GM23248 (cell line): ENCODE measurements around the gene KANK3. TPM values are rescaled to one million over a fixed set of nuclear protein-coding genes. Genes with fewer than 3 reads are reported as not detected.
"Not testable (repeated sequence)": the region's sequence is repeated elsewhere in the genome, so short reads cannot be mapped to it uniquely, and the experiment has no call there.

Experiments used
- DNase-seq: peaks from one replicate; pipeline ENCODE4 v3.0.0-alpha.2; 2015
- H2AFZ ChIP-seq: fragments of 200-600 bp; sonication (generic); 2 replicates; pipeline ENCODE4 v1.6.1; 2016; ENCODE audit warnings: antibody characterized with exemption
- H3F3A ChIP-seq: fragments of 200-600 bp; sonication (generic); 2 replicates; pipeline ENCODE4 v1.6.1; 2016; ENCODE audit warnings: mild to moderate bottlenecking, antibody characterized with exemption, mixed run types; ENCODE audit not compliant: insufficient read depth
- H3K27ac ChIP-seq: fragments of 200-600 bp; sonication (generic); 2 replicates; pipeline ENCODE4 v1.5.1; 2016; ENCODE audit warnings: mild to moderate bottlenecking
- H3K27me3 ChIP-seq: fragments of 200-600 bp; sonication (generic); replicated peaks from 2 replicates; pipeline ENCODE4 v1.6.1; 2016; ENCODE audit warnings: mild to moderate bottlenecking; ENCODE audit not compliant: insufficient read depth
- H3K36me3 ChIP-seq: fragments of 200-600 bp; sonication (generic); 2 replicates; pipeline ENCODE4 v1.6.1; 2016; ENCODE audit warnings: low read depth, mild to moderate bottlenecking
- H3K4me1 ChIP-seq: fragments of 200-600 bp; sonication (generic); 2 replicates; pipeline ENCODE4 v1.6.1; 2016; ENCODE audit warnings: mild to moderate bottlenecking; ENCODE audit not compliant: insufficient read depth
- H3K4me2 ChIP-seq: fragments of 200-600 bp; sonication (generic); one replicate; pipeline ENCODE4 v1.6.1; 2016; ENCODE audit warnings: mild to moderate bottlenecking; ENCODE audit not compliant: unreplicated experiment
- H3K4me3 ChIP-seq: fragments of 200-600 bp; sonication (generic); 2 replicates; pipeline ENCODE4 v1.5.1; 2016; ENCODE audit warnings: mild to moderate bottlenecking
- H3K79me2 ChIP-seq: fragments of 200-600 bp; sonication (generic); 2 replicates; pipeline ENCODE4 v1.6.1; 2016; ENCODE audit warnings: mild to moderate bottlenecking; ENCODE audit not compliant: insufficient read depth
- H3K9ac ChIP-seq: fragments of 200-600 bp; sonication (generic); 2 replicates; pipeline ENCODE4 v1.6.1; 2016; ENCODE audit warnings: mild to moderate bottlenecking
- H3K9me2 ChIP-seq: fragments of 200-600 bp; sonication (generic); 2 replicates; pipeline ENCODE4 v1.6.1; 2016; ENCODE audit warnings: mixed run types, mild to moderate bottlenecking, moderate library complexity; ENCODE audit not compliant: insufficient read depth
- H3K9me3 ChIP-seq: fragments of 200-600 bp; sonication (generic); one replicate; pipeline ENCODE4 v1.6.1; 2017; ENCODE audit warnings: low read depth
- H4K20me1 ChIP-seq: fragments of 200-600 bp; sonication (generic); 2 replicates; pipeline ENCODE4 v1.6.0; 2016; ENCODE audit not compliant: insufficient read depth
- EZH2 ChIP-seq: fragments of 200-600 bp; sonication (generic); IDR thresholded peaks from 2 replicates; pipeline ENCODE4 v1.6.1; 2018; ENCODE audit warnings: antibody characterized with exemption, mild to moderate bottlenecking; ENCODE audit not compliant: insufficient read depth, poor library complexity, severe bottlenecking
- EZH2phosphoT487 ChIP-seq: fragments of 200-600 bp; sonication (generic); IDR thresholded peaks from 2 replicates; pipeline ENCODE4 v1.6.1; 2018; ENCODE audit warnings: antibody characterized with exemption, moderate library complexity, mild to moderate bottlenecking, low read depth; ENCODE audit not compliant: insufficient read depth
- WGBS, 2 experiments: methylation state at CpG; one replicate each; pipeline ENCODE4 v1.1.6; 2015 to 2017; ENCODE audit warnings: low lambda C conversion rate in 2 of 2, low coverage in 1 of 2; ENCODE audit errors: missing lambda C conversion rate in 2 of 2; 5-methylcytosine and 5-hydroxymethylcytosine counted together
- in situ Hi-C: fragments of 300-500 bp; cut with MboI; formaldehyde crosslinking; loops from 2 replicates; pipeline ENCODE4 v1.15.0; 2020
- polyA plus RNA-seq: library from polyadenylated mRNA; unstranded; fragments of >200 nt; fragmentation: Nextera tagmentation; extraction: Ambion mirVana; gene quantifications from 2 replicates; pipeline ENCODE4 v1.2.1, GENCODE V29; 2016
- total RNA-seq: library from RNA; depleted of rRNA; stranded (reverse); fragments of >200 nt; shearing (Covaris generic); gene quantifications from 2 replicates; pipeline ENCODE4 v1.2.3, GENCODE V29; 2014

Gene KANK3
- total and polyA plus RNA-seq, 2 experiments from 2014 or later: 0.11 TPM; not detected in 1

DNA sequence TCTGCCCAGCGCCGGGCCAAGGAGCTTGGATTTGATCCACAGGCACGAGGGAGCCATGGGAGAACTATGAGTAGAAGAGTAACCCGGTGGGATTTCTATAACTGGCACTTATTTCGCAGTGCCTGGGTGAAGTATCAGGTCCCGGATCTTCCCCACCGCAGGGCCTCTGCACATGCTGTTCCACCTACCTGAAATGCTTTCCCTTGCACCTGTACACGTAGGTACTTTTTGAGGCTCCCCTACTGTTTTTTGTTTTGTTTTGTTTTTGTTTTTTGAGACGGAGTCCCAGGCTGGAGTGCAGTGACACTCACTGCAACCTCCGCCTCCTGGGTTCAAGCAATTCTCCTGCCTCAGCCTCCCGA is 402 bp upstream of the KANK3 start:
- 36 to 37% methylated on average over 11 of the region's 11 CpGs for WGBS, 2 experiments
- no peaks in the 10 kb centered on the region for H3K79me2 ChIP-seq
- no peaks in the 10 kb centered on the region for H3K9me2 ChIP-seq
- H3K36me3 ChIP-seq: no peaks in the 10 kb centered on the region
- H3K27ac ChIP-seq: no peak overlapping the region
- no peaks in the 10 kb centered on the region for H3K9me3 ChIP-seq
- H3F3A ChIP-seq: no peaks in the 10 kb centered on the region
- in situ Hi-C loops: no loop called here
- H3K9ac ChIP-seq: no peak overlapping the region
- peak overlapping the region; percentile 44 for H3K4me3 ChIP-seq
- TF ChIP-seq EZH2 (no peak), EZH2phosphoT487 (no peak)
- no peak overlapping the region for H3K4me2 ChIP-seq
- peaks cover 12% of the 10 kb centered on the region for H3K27me3 ChIP-seq
- no peaks in the 10 kb centered on the region for H3K4me1 ChIP-seq
- H2AFZ ChIP-seq: peak overlapping the region; percentile 59; the same call in 1 of the 2 replicates
- H4K20me1 ChIP-seq: no peaks in the 10 kb centered on the region
- no peak for DNase-seq

DNA sequence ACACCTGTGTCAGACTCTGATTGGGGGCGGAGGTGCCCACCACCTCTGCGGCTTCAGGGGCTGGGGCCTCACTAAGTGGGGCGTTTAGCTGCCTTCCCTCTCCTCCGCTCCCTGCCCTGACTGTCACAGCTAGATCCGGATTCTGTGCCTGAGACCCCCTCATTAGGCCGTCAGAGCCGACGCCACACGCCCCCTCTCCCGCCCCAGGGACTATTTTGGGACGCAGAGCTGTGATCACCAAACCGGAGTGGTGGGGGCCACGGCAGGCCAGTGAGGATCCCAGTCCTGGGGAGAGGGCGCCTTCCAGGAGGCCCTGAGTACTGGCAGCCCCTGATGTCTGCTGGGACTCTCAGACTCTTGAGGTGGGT is 762 bp downstream of the KANK3 start:
- Histone ChIP-seq H3K36me3 (no peaks in the 10 kb centered on the region), H3K27me3 (peaks cover 12% of the 10 kb centered on the region), H2AFZ (no peak overlapping the region), H3K4me1 (no peaks in the 10 kb centered on the region), H4K20me1 (no peaks in the 10 kb centered on the region), H3K9ac (no peak overlapping the region), H3K79me2 (no peaks in the 10 kb centered on the region), H3K27ac (no peak overlapping the region), H3K4me3 (no peak overlapping the region), H3F3A (no peaks in the 10 kb centered on the region), H3K4me2 (no peak overlapping the region), H3K9me3 (no peaks in the 10 kb centered on the region), H3K9me2 (no peaks in the 10 kb centered on the region)
- in situ Hi-C loops: no loop called here
- no peak for DNase-seq
- no peak for TF ChIP-seq EZH2phosphoT487
- TF ChIP-seq EZH2: no peak
- 26 to 38% methylated on average over 11 to 14 of the region's 14 CpGs for WGBS, 2 experiments

DNA sequence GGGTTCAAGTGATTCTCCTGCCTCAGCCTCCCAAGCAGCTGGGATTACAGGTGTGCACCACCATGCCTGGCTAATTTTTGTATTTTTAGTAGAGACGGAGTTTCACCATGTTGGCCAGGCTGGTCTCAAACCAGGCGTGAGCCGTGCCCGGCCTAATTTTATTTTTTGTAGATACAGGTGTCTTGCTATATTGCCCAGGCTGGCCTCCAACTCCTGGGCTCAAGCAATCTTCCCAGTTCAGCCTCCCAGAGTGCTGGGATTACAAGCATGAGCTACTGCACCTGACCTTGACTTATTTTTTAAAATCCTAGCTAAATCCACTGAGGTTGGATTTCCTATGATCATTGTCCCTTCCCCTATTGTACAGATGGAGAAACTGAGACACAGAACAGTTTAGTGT is 1.6 kb downstream of the KANK3 start:
- H3K27me3 ChIP-seq: peaks cover 12% of the 10 kb centered on the region
- H3K79me2 ChIP-seq, H4K20me1 ChIP-seq, H3K9me2 ChIP-seq, H3K4me2 ChIP-seq, H3F3A ChIP-seq, H3K4me3 ChIP-seq, H2AFZ ChIP-seq, DNase-seq, H3K27ac ChIP-seq, H3K4me1 ChIP-seq, H3K9me3 ChIP-seq, H3K9ac ChIP-seq, in situ Hi-C loops, H3K36me3 ChIP-seq: not testable (repeated sequence)
- WGBS, 2 experiments: 68 to 75% methylated on average over 4 of the region's 4 CpGs

DNA sequence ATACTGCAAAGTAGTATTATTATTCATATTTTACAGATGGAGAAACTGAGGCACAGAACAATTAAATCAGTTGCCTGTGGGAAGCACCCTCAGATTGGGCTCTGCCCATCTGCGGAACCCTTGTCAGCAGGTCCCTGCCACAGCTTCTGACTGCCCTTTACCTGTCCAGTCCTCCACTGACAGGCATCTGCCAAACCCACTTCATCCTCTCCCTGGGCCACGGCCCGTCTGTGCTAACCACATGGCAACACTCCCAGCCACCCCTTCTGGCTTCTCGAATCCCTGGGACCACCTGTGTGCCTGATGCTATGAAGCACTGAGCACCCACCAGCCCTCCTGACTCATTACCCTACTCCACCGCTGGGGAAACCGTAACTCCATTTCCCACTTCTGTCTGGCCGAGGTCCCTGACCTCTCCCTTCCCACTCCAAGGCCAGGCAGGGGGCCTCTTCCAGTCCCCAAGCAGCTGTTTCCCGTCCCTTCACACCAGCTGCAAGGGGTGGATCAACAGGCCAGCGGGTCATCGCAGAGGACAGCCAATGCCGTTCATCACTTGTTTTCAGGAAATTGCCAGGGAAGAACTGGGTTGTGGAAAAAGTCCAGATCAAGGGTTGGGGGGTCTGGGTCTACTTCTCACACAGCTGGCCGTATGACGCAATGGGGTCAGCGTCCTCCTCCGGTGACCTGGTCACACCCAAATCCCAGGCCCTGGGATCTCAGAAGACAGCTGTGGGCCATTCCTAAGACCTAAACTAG is 2.5 kb downstream of the KANK3 start:
- no peaks in the 10 kb centered on the region for H3K4me1 ChIP-seq
- H4K20me1 ChIP-seq: no peaks in the 10 kb centered on the region
- H3K4me3 ChIP-seq: no peak overlapping the region
- H3K4me2 ChIP-seq: no peak overlapping the region
- H3F3A ChIP-seq: no peaks in the 10 kb centered on the region
- DNase-seq: no peak
- whole genome bisulfite sequencing, 2 experiments: 11 to 12% methylated on average over 15 of the region's 15 CpGs
- no peak for TF ChIP-seq EZH2phosphoT487
- TF ChIP-seq EZH2: no peak
- H3K36me3 ChIP-seq: no peaks in the 10 kb centered on the region
- in situ Hi-C loops: no loop called here
- H3K9me2 ChIP-seq: no peaks in the 10 kb centered on the region
- no peaks in the 10 kb centered on the region for H3K79me2 ChIP-seq
- no peak overlapping the region for H2AFZ ChIP-seq
- H3K27ac ChIP-seq: no peak overlapping the region
- no peaks in the 10 kb centered on the region for H3K9me3 ChIP-seq
- peaks cover 12% of the 10 kb centered on the region for H3K27me3 ChIP-seq
- H3K9ac ChIP-seq: no peak overlapping the region

DNA sequence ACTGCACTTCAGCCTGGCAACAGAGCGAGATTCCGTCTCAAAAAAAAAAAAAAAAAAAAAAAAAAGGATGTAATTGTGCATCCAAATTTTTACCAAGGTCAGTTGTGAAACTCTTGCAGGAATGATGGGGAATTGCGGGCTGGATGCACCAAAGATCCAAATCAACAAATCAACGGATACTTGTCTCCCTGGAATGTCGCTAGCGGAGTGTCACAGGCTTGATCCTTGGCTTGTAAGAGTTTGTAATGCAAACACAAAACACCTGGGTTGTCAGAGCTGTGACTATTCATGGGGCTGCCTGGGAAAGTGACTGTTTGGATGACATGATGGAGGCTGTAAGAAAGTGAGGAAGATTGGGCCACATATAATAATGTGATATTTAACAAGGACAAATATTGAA is 4.2 kb downstream of the KANK3 start:
- Histone ChIP-seq H3F3A (no peaks in the 10 kb centered on the region), H3K27me3 (peaks cover 20% of the 10 kb centered on the region), H4K20me1 (no peaks in the 10 kb centered on the region), H3K9ac (no peak overlapping the region), H3K4me2 (no peak overlapping the region), H3K9me2 (no peaks in the 10 kb centered on the region), H3K36me3 (no peaks in the 10 kb centered on the region), H3K4me1 (no peaks in the 10 kb centered on the region), H3K79me2 (no peaks in the 10 kb centered on the region), H3K27ac (no peak overlapping the region), H2AFZ (no peak overlapping the region), H3K4me3 (no peak overlapping the region), H3K9me3 (no peaks in the 10 kb centered on the region)
- no peak for DNase-seq
- in situ Hi-C loops: no loop called here
- WGBS, 2 experiments: 46 to 52% methylated on average over 4 to 5 of the region's 6 CpGs
- no peak for TF ChIP-seq EZH2
- TF ChIP-seq EZH2phosphoT487: no peak
